ENCODE measurements around the gene EIF4A3.

The EIF4A3 gene

GRCh38 chr17:80130992-80131391, 15.9 kb downstream of the EIF4A3 start:
- no peak for DNase-seq

DNA sequence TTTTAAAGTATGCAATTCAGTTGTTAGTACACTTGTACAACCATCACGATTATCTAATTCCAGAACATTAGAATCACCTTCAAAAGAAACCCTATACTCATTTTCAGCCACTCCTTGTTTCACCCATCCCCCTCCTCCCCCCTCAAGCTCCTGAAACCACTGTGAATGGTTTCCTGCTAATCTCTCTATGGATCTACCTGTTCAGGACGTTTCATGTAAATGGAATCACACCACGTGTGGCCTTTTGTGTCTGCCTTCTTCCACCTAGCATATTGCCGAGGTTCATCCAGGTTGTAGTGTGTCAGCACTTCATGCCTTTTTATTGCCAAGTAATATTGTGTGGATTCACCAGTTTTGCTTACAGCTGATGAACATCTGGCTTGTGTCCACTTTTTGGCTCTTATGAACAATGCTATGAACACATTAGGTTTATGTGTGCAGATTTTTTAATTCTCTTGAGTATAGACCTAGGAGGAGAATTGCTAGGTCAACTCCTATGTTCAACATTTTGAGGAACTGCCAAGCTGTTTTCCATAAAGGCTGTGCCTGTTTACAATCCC, 17.8 kb downstream of the EIF4A3 start:
- no peak for DNase-seq

DNA sequence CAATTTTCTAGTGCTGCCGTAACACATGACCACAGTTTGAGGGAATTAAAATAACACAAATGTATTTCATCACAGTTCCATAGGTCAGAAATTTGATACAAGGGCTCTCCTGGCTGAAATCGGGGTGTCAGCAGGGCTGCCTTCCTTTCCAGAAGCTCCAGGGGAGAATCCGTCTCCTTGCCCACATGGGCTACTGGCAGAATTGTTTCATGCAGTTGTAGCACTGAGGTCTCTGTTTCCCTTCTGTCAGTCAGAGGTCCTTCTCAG, 20.5 kb downstream of the EIF4A3 start:
- no peak for DNase-seq

- no peak for DNase-seq
Measured at GRCh38 chr17:80125656-80126448, 21.1 kb downstream of the EIF4A3 start.

GRCh38 chr17:80124351-80124981, 22.5 kb downstream of the EIF4A3 start:
- DNase-seq, result peak; percentile 50

DNA sequence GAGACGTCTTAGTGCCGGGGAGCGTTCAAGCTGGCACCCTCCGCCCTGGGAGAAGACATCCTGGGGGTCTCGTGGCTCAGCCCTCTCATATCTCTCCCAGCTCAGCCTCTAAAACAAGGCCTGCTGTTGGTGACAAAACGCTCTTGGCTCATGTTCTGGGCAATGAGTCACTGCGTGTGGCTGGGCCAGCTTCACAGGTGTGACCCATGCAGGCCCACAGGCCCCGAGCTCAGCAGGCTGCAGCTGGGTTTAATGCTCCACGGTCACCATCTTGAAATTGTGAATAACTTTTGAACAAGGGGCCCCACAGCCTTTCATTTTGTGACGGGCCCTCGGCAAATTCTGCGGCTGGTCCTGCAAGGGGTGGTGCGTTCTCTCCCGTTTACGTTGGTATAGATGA, 23.1 kb downstream of the EIF4A3 start:
- no peak for DNase-seq

GRCh38 chr17:80122926-80123505, 23.9 kb downstream of the EIF4A3 start:
- DNase-seq, result no peak

- no peak for DNase-seq
Measured at GRCh38 chr17:80122026-80122575, 24.8 kb downstream of the EIF4A3 start.

GRCh38 chr17:80119839-80120238, 27.1 kb downstream of the EIF4A3 start:
- no peak for DNase-seq

- DNase-seq, result no peak
Measured at GRCh38 chr17:80119271-80119791, 27.6 kb downstream of the EIF4A3 start.

- no peak for DNase-seq
Measured at GRCh38 chr17:80118601-80119270, 28.2 kb downstream of the EIF4A3 start.

DNA sequence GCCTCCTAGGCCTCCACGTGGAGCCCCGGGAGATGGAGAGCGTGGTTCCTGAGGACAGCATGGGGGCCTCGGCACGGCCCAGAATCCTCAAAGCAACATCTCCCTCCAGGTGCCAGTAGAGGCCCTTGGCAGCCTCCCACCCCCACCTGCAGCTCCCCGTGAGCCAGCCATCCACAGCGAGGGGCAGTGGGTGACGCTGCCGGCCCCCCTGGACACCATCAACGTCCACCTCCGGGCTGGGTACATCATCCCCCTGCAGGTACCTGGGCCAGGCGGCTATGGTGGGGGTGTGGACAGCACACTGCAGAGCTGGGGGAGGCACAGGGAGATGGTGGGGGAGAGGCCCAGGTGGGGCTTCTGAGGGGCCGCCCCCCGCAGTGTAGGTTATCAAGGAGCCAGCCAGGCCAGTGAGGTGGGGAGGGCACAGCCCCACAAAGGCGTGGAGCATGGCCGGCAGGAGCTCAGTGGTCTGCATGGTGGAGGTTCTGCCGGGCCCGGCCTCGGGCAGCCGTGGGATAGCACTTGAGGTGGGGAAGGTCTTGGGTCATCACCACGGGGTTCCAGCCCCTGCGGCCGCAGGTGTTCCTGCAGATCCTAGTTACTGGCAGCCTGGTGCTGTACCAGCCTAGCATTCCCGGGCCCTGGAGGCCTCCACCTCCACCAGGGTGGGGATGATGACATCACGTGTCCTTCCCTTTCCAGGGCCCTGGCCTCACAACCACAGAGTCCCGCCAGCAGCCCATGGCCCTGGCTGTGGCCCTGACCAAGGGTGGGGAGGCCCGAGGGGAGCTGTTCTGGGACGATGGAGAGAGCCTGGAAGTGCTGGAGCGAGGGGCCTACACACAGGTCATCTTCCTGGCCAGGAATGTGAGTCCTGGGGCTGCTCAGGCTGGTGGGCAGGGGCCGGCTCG, 29.2 kb downstream of the EIF4A3 start:
- no peak for DNase-seq

DNA sequence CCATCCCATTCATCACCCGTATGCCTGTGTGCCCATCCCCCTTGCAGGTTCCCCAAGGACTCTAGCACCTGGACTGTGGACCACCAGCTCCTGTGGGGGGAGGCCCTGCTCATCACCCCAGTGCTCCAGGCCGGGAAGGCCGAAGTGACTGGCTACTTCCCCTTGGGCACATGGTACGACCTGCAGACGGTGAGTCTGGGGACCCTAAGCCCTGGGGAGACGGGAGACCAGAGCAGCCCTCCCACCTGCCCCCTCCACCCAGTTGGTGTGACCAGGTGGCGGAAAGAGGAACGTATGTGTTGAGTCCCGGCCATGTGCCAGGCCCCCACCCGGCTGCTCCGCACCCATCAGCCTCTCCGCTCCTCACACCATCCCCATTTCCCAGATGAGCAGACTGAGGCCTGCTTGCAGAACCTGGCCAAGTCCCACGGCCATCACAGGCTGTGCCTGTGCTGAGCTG, 30.0 kb downstream of the EIF4A3 start:
- no peak for DNase-seq

- no peak for DNase-seq
Measured at GRCh38 chr17:80116276-80116920, 30.5 kb downstream of the EIF4A3 start.

GRCh38 chr17:80115159-80115558, 31.8 kb downstream of the EIF4A3 start:
- no peak for DNase-seq

- no peak for DNase-seq
Measured at GRCh38 chr17:80114758-80115157, 32.2 kb downstream of the EIF4A3 start.

DNA sequence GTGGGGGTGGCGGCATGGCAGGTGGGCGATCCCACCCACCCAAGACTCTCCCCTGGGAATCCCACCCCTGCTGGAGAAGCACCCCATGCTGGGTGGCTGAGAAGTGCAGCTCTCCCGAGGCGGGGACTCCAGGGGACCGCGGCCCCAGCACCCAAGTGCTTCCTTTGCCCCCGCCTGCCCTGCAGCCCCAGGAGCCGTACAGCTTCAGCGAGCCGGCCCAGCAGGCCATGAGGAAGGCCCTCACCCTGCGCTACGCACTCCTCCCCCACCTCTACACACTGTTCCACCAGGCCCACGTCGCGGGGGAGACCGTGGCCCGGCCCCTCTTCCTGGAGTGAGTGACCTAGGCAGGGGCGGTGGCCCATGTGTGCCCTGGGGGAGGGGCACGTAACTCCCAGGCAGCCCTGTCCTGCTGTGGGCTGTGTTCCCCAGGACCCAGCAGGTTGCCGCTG, 33.9 kb downstream of the EIF4A3 start:
- no peak for DNase-seq

DNA sequence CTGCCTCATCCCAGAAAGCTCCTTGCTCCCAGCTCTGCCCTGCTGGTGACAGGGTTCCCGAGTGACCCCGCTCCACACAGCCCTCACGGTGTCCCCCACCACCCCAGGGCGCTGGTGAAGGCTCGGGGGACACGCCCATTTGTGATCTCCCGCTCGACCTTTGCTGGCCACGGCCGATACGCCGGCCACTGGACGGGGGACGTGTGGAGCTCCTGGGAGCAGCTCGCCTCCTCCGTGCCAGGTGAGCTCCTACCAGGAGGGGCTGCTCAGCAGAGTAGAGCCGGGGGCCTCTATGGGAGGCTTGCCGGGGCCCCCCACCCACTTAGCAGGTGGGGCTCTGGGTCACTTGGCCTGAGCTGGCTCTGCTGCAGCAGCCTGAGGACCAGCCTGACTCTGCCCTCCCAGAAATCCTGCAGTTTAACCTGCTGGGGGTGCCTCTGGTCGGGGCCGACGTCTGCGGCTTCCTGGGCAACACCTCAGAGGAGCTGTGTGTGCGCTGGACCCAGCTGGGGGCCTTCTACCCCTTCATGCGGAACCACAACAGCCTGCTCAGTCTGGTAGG, 34.4 kb downstream of the EIF4A3 start:
- DNase-seq, result no peak

DNA sequence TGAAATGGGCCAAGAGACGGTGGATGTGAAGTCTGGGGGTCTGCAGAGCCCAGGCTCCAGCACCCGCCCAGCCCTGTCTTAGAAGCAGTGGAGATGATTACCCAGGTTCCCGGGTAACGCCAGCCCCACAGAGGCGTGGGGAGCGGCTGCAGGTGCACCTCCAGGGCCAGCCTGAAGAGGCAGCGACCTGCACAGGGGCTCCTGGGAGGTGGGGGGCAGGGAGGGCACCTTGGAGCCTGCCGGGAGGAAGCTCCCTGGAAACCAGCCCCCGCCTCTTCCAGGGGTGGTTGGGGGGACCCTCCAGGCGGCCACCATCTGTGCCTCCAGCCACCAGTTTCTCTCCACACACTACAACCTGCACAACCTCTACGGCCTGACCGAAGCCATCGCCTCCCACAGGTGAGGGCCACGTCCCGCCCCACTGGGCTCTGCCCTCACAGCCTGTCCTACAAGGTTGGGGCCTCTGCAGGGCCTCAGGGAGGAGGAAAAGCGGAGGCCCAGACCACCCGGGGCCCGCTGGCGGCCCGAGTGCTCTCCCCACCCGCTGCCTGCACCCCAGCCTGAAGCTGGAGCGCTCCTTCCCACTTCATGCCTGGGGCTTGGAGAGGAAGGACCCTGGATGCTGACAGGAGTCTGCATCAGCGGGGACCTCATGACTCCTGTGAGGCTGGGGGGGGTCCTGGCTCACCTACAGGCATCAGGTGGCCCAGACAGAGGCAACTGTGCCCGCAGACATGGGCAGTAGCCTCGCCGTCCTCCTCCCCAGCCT, 35.0 kb downstream of the EIF4A3 start:
- DNase-seq, result no peak

Measured in NCI-H510A treated with DMSO at 0.1 percent for 48 hours (cell line).